GM12891 (cell line): ENCODE results near the gene TAF8.

Source experiments
- POLR2A ChIP-seq: IDR thresholded peaks from 2 replicates; pipeline ENCODE4 v1.6.1; 2011; ENCODE audit warnings: low read depth, low read length, control low read depth
- POLR2AphosphoS5 ChIP-seq: IDR thresholded peaks from 2 replicates; pipeline ENCODE4 v1.6.1; 2011; ENCODE audit warnings: low read depth, low read length, control low read depth
- POU2F2 ChIP-seq: IDR thresholded peaks from 2 replicates; pipeline ENCODE4 v1.6.1; 2011; ENCODE audit warnings: low read depth, mild to moderate bottlenecking, control low read depth, low read length, moderate library complexity
- SPI1 ChIP-seq: IDR thresholded peaks from 2 replicates; pipeline ENCODE4 v1.6.1; 2011; ENCODE audit warnings: low read depth, low read length, control low read depth
- TAF1 ChIP-seq: IDR thresholded peaks from 2 replicates; pipeline ENCODE4 v1.6.1; 2011; ENCODE audit warnings: low read depth, low read length, control low read depth

DNA sequence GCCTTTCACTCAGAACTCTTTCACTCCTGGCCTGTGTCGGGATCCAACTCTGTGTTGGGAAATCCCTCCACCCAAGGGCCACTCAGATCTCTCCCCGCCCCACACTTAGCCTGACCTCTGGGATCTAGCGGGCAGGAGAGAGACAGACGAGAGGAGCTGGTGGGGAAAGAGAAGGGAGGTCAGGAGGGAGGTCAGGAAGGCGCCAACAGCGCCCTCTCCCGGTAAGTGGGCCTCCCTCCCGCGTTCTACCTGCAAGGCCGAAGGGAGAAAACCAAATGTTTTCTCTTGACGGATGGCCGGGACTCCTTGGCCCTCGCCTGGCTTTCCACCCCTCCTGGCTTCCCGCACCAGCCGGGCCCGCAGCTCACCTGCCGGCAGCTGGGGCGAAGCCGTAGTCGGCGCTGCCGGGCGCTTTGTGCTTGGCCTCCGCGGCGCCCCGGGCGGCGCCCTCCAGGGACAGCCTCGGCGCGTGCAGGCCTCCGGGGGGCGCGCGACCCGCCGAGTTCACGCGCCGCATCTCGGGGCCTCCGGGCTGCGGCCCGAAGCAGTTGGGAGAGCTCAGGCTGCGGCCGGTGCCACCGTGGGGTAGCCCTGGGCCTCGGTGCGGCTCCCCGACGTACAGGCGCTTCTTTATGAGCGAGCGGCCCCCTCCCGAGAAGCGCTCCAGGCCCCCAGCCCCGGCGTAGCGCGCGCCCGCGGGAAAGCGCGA, 53.9 kb downstream of the TAF8 start:
- TF ChIP-seq POU2F2 (no peak), POLR2A (no peak), POLR2AphosphoS5 (no peak), TAF1 (no peak), SPI1 (no peak)
